Stimulated activated CD8-positive, alpha-beta memory T cell treated with anti-CD3 and anti-CD28 coated beads, Interleukin-12 subunit alpha, Interleukin-12 subunit beta, amount 100 ng/mL, for 24 hours (primary cell): ENCODE results near the gene EIF2B1.
"Not testable (repeated sequence)": the region's sequence is repeated elsewhere in the genome, so short reads cannot be mapped to it uniquely, and the experiment has no call there.

Experiments
- DNase-seq: peaks from one replicate; pipeline ENCODE4 v3.0.0-alpha.2; 2020; ENCODE audit errors: extremely low read depth

The EIF2B1 gene

DNA sequence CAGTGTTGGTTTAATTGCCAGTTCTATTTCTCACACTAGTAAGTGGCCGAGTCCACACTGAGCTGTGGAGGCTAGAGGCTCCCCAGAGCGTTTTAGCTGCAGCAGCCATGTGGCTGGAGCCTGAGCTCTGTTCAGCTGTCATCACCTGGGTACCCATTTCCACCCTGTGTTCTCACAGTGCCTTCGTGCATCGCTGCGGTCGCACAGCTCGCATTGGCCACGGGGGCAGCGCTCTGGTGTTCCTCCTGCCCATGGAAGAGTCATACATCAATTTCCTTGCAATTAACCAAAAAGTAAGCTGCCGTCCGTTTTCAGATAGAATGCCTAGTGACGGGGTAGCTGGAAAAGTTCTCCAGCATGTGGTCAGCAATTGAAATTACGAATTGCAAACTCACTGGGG, 15.9 kb downstream of the EIF2B1 start:
- no peak for DNase-seq

DNA sequence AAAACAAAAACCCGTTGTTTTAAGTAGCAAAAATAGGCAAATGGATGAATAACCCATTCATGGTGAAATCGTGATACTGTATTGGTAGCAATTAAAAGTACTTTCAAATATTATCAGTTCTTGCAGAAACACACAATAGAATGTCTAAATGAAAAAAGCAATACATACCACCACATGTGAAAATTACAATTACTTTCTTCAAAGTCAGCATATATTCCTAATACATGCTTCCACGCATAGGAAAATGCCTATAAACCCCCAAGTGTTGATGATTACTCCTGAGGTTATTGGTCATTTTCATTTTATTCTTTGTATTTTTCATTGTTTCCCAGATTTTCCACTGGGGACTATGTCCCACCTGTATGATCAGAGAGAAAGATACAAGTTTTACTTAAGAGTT, 16.3 kb downstream of the EIF2B1 start:
- no peak for DNase-seq

DNA sequence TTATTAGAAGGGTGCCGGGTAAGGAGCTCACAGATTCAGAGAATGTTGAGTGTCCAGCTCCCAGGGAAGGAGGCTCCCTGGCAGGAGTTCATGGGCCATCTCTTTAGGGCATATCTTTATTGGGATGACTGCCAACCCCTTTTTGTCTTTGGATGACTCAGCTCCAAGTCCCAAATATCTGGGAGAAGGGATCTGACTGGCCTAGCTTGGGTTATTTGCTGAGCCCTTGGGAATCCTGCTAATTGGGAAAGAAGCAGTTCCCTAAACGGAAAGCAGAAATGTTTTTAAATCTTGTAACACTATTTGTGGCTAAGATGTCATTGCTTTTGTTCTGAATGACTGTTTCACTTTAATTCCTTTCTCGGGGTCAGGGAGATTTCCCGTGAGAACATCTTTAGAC, 19.0 kb downstream of the EIF2B1 start:
- no peak for DNase-seq

DNA sequence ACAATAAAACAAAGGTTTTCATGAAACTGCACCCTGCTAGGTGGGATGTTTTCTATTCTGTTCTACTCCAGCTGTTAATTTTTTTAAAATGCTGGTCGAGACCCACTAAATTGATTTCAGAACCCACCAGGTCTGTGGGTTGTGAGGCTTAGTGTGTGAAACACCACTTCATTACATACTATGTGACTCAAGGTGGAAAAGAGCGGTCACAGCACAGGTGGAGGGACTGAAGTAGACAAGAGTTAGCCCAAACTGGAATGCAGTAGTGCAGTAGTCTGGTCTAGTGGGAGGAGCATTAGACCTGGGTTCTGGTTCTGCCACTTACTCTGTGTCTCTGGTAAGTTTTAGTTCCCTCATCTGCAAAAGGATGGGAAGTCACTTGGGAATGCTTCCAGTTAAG, 19.4 kb downstream of the EIF2B1 start:
- no peak for DNase-seq

DNA sequence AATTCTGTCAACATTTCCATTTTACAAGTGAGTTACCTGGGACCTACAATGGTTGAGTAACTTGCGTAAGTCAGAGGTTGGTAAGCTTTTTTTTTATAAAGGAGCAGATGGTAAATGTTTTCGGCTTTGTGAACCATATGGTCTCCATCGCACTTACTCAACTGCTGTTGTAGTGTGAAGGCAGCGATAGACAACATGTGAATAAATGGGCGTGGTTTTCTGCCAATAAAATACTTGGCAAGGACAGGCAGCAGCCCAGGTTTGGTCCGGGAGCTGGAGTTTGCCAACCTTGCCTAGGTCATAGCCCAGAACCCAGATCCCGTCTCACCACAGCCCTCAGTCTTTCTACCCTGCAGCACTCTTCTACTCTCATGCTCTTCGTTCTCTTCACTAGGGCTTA, 25.3 kb downstream of the EIF2B1 start:
- no peak for DNase-seq

DNA sequence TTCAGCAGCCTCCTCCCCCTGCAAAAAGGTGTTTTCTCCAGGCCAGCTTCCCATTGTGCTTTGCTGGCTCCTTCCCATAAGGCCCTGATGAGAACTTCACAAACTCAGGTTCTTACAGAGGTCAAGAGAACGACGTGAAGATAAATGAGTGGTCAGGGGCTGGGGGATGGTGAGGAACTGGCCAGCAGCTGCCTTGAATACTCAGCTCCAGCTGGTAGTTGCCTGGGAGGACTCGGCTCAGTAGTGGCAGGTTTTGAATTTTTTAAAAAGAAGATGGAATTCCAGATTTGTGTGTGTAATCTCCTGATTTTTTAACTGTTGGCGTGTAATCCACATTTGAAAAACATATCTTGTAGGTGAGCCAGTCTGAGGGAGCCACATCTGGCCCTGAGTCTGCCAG, 25.7 kb downstream of the EIF2B1 start:
- no peak for DNase-seq

DNA sequence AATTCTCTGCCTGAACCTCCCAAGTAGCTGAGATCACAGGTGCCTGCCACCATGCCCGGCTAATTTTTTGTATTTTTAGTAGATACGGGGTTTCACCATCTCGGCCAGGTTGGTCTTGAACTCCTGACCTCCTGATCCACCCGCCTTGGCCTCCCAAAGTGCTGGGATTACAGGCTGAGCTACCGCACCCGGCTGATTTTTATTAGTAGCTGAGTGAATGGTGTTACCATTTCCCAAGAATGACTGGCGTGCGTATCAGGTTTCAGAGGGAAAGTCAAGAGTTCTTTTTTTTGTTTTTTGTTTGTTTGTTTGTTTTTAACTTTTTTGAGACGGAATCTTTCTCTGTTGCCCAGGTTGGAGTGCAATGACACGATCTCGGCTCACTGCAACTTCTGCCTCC, 30.0 kb downstream of the EIF2B1 start:
- not testable (repeated sequence) for DNase-seq

DNA sequence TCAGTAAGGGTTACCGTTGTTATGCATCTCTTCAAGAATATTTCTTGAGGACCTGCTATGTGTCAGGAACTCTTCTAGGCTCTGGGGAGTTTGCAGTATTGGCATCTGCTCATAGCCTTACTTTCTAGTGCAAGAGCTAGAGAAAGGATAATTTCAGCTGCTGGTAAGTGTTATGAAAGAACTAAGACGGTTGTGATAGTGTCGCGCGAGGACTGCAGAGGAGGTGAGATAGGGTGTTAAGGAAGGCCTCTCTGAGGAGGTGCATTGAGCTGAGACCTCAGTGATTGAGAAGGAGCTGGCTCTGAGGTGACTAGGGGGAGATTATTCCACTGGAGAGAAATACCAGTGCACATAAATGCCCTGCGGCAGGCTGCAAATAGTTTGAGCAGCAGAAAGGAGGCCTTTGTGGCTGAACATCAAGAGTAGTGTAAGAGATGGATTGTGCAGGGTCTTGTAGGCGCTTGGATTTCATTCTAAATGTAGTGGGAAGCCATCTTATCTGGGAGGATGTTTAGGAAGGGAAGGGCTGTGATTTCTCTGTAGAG, 30.8 kb downstream of the EIF2B1 start:
- DNase-seq, result no peak

DNA sequence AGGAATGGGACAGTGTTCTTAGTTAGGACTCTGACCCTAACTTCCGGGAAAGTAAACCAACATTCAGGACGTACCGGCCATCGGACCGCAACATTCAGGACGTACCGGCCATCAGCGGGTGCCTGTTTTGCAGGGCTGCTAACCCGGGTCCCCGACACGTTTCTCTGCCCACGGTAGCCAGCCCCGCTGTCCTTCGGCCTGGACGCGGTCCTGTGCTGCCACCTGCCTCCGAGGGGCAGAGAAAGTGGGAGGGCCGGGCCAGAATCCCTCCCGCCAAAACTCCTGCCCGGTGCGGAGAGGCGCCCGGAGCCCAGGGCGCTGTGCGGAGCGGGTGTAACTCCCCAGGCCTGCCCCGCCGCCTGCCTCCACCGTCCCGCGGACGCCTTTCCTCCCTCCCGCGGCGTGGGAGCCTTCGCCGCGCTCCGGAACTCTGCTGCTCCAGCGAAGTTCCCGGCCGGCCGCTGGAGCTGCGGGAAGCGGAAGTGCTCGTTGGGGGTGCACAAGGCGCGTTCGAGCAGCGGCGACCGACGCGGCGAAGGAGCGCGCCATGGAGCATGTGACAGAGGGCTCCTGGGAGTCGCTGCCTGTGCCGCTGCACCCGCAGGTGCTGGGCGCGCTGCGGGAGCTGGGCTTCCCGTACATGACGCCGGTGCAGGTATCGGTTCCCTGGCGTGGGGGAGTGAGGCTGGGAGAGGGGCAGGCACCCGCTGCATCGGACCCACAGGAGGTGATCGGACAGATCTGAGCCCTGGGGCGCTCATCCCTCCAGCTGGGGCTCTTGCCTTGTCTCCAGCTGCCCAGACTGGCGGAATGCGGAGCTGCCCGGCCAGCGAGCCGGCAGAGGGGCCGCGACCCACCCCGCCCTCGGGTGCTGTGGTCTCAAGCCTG, 31.6 kb downstream of the EIF2B1 start, which contains the start of gene DDX55:
TSS of gene DDX55 (plus strand) at position 498 of the 888 bp plus-strand sequence. CDS start at position 548, 50 bp downstream.
- DNase-seq, result peak; percentile 73

DNA sequence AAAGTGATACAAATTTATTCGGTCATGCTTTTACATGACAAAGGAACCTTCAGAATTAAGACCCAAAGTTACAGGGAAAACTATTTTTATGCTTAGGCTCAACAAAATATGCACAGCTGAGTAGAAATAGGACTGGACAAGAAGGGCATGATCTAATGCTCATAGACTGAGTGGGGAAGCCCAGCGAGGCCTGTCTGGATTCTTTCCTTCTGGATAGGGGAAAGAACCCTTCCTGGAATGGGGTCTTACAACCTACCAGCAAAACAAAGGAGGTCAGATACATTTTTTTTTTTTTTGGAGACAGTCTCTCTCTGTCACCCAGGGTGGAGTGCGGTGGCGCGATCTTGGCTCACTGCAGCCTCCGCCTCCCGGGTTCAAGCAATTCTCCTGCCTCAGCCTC, 33.8 kb downstream of the EIF2B1 start:
- DNase-seq, result no peak

DNA sequence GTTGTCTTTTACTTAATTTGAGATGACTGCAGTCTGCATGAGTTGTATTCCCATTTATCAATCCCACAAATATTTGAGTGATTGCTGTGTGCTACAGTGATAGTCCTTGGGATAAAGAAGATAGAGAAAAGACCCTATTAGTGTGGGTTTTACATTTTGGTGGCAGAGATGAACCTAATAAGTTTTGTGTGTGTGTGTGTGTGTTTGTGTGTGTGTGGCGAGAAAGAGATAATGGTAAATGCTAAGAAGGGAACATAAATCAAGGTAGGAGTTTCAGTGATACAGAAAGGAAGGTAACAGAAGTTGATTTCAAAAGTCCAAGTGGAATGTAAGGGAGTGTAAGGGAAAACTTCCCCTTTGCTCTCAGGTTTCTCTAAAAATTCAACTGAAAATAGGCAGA, 34.2 kb downstream of the EIF2B1 start:
- DNase-seq, result no peak

DNA sequence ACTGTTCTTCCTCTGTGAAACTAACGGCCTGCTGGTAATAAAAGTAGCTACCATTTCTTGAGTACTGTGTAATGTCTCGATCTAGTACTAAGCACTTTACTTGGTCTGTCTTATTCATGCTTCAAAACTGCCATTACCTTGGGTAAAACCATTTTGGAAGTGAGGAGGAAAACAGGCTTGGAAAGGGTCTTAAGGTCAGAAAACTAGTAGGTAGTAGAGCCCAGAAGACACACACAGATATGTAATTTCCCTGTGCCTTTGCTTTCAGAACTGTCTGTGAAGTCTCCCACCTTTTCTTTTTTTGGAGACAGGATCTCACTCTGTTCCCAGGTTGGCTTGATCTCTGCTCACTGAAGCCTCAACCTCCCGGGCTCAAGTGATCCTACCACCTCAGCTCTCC, 35.0 kb downstream of the EIF2B1 start:
- DNase-seq, result no peak

DNA sequence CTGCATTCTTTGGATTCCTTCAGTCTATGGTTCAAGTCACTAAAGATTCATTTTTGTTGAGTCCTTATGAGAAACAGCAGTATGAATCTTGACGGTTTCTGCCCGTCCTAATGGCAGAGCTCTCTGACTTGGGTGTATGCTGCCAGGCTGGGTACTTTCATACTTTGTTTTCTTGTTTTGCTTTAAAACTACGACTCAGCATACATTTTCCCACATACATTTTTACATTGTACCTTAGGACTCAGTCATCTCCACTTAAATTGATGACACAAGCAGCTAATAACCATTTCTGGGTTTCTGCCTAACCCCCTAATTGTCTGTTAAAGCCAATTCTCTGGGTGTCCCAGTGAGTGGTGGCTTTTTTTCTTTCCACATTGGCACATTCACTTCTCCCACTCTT, 36.4 kb downstream of the EIF2B1 start:
- no peak for DNase-seq

DNA sequence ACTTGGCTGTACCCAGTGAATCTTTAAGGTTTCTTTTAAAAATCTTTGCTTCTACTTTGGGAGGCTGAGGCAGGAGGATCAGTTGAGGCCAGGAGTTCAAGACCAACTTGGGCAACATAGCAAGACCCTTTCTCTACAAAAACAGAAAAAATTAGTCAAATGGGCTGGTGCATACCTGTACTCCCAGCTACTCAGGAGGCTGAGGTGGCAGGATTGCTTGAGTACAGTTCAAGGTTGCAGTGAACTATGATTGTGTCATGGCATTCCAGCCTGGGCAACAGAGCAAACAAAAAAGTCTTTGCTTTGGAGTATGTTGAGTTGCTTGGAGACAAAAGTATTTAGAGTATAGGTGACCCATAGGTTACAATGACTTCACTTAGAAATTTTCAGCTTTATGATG, 37.8 kb downstream of the EIF2B1 start:
- DNase-seq, result no peak

DNA sequence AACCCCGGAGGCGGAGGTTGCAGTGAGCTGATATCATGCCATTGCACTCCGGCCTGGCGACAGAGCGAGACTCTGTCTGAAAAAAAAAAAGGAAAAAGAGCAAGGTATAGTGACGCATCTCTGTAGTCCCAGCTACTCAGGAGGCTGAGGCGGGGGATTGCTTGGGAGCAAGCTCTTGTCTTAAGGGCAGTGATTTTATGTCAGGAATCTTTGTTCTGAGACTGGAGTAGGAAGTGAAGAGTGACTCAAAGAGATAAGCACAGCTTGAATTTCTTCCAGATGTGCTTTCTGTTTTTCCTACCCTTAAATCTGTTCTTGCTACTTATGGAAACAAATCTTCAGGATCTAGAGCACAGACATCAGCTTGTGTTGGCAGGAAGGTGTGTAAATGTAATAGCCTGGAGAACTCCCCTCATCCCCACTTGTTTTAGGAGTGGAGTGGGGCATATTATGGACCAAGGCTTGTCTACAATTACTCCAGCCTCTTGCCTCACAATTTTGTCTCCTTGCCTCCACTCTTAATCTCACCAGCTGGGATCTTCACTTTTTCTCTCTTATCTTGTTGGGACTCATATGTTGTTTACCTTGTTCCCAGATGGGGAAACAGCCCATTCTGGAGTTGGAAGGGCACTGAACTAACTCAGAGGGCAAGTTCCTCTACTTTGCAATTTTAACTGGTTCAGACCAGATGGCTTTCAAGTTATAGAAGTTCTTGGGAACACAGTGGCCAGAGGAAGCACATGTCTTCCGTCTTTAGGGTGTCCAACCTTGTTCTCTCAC, 41.6 kb downstream of the EIF2B1 start:
- no peak for DNase-seq

DNA sequence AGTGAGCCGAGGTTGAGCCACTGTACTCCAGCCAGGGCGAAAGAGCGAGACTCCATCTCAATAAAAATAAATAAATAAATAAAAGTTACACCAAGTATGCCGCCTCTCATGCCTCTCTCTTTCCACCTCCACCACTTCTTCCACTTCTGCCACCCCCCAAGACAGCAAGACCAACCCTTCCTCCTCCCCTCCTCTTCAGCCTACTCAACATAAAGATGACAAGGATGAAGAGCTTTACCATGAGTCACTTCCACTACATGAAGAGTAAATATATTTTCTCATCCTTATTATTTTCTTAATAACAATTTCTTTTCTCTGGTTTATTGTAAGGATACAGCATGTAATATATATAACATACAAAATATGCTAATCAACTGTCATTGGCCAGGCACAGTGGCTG, 52.7 kb downstream of the EIF2B1 start:
- no peak for DNase-seq

DNA sequence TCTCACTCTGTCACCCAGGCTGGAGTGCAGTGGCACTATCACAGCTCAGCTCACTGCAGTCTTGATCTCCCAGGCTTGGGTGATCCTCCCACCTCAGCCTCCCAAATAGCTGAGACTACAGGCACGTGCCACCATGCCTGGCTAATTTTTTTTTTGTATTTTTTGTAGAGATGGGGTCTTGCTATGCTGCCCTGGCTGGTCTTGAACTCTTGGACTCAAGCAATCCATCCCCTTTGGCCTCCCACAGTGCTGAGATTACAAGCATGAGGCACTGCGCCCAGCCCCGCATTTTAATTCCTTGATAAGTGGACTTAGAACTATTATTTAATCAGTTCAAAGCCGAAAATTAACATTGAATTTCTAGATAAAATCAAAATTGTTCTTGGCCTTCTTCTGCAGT, 54.7 kb downstream of the EIF2B1 start:
- DNase-seq, result not testable (repeated sequence)

DNA sequence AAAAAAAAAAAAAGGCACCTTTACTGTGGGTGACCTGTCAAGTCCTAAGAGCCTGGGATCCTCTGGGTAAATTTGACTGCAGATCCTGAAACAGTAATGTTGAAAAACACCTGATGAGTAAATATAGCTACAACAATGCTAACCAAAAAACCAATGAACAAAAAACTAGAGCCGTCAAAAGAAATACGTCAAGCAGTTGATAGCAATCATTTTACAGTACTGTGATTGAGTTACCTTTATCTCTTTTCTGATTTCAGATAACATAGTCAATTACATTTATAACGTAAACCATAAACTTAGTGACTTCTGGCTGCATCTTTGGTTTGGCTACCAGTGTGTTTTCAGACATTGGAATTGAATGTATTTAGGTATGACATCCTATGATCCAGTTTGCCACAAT, 55.2 kb downstream of the EIF2B1 start:
- DNase-seq, result no peak

DNA sequence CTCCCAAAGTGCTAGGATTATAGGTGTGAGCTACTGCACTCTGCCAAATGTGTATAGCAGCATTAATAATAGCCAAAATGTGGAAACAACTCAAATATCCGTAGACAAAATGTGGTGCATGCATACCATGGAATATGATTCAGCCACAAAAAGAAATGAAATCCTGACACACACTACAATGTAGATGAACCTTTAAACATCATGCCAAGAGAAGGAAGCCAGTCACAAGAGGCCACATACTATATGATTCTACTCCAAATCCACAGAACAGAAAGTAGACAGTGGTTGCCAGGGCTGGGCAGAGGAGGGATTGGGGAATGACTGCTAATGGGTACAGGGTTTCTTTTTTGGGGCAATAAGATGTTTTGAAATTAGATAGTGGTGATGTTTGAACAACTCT, 56.9 kb downstream of the EIF2B1 start:
- no peak for DNase-seq

DNA sequence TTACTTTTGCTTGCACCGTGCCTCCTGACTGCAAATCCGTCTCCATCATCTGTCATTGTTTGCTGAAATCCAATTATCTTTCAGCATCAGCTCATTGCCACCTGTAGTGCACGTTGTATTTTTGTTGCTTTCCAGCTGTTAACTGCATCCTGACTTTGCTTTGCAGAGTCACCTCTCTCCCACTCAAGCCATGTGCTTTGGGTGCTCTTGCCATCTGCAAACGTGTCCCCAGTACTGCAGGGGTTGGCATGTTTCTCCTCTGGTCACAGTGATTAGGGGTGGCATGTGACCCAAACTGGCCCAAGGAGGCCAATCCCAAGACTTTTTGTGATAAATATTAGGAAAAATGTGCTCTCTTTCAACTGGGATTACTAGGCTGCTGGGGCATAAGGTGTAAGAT, 59.6 kb downstream of the EIF2B1 start:
- no peak for DNase-seq

DNA sequence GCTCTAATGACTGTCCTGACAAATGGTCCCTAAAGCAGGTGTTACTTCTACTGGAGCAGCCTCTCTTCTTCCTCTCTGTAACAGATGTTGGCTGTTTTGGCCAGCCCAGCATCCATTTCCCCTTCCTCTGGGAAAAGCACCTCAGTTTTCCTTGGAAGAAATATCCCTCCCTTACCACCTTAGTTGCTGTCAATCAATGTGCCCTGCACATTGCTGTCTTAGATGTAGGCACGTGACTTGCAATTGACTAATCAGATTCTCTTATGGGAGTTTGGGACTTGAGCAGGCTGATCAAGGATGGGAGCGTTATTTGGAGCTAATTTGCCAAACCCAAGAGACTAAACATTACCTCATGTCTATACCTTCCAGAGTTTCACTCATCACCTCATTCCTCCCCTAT, 61.1 kb downstream of the EIF2B1 start:
- no peak for DNase-seq

DNA sequence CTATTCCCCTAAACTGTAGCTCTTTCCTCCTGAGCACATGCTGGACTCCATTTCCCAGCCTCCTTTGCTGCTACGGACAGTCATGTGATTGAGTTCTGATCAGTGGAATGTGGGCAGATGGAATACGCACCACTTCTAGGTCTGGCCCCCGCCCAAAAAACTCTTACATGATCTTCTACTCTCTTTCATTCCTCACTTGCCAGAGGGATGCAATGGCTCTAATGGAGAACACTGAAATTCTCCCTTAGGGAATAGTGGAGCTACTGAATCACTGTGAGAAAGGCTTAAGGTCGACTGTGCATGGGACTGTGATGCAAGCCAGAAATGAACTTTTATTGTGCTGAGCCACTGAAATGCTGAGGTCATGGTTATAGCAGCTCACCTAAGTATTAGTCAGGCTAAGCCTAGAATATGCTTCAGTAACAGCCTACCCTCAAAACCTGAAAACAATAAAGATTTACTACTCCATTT, 62.1 kb downstream of the EIF2B1 start:
- DNase-seq, result no peak
